NT2/D1 (cell line): ENCODE data around the gene SLC9A7.

Experiments
- DNase-seq: peaks from one replicate; pipeline ENCODE4 v3.0.0-alpha.2; 2011; ENCODE audit warnings: low read depth, low spot score
- H3K27me3 ChIP-seq: 2 replicates; pipeline ENCODE4 v1.6.0; 2011; ENCODE audit warnings: mild to moderate bottlenecking; ENCODE audit not compliant: insufficient read length, insufficient read depth
- H3K36me3 ChIP-seq: 2 replicates; pipeline ENCODE4 v1.6.1; 2011; ENCODE audit warnings: mild to moderate bottlenecking, low read length, mixed read lengths; ENCODE audit not compliant: insufficient read depth, insufficient read length
- H3K4me1 ChIP-seq: 2 replicates; pipeline ENCODE4 v1.5.1; 2011; ENCODE audit not compliant: insufficient read depth, insufficient read length
- H3K4me3 ChIP-seq: 2 replicates; pipeline ENCODE4 v1.5.1; 2011; ENCODE audit warnings: low read depth; ENCODE audit not compliant: insufficient read length
- H3K9ac ChIP-seq: 2 replicates; pipeline ENCODE4 v1.6.0; 2011; ENCODE audit warnings: low read depth; ENCODE audit not compliant: insufficient read length
- H3K9me3 ChIP-seq: 2 replicates; pipeline ENCODE4 v1.5.1; 2011; ENCODE audit warnings: mild to moderate bottlenecking, low read length; ENCODE audit not compliant: insufficient read depth
- SUZ12 ChIP-seq: IDR thresholded peaks from 2 replicates; pipeline ENCODE4 v1.6.1; 2011; ENCODE audit not compliant: insufficient read length, insufficient read depth; ENCODE audit errors: extremely low read depth
- YY1 ChIP-seq: IDR thresholded peaks from 2 replicates; pipeline ENCODE4 v1.6.1; 2011; ENCODE audit not compliant: insufficient read length, insufficient read depth
- ZNF274 ChIP-seq: IDR thresholded peaks from 2 replicates; pipeline ENCODE4 v1.6.1; 2011; ENCODE audit warnings: mild to moderate bottlenecking, low read depth, low read length

SLC9A7 gene

DNA sequence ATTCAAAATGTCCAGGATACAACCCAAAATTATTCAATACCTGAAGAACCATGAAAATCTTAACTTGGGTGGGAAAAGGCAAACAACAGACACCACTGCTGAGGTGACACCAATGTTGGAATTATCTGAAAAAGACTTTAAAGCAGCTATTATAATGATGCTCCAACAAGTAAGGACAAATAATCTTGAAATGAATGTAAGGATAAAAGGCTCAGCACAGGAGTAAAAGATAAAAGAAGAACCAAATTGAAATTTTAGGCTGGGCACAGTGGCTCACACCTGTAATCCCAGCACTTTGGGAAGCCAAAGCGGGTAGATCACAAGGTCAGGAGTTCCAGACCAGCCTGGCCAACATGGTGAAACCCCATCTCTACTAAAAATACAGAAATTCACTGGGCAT is 4.0 kb upstream of the SLC9A7 start:
- no peak overlapping the region for H3K9ac ChIP-seq
- H3K36me3 ChIP-seq = no peaks in the 10 kb centered on the region
- H3K4me1 ChIP-seq = peaks cover 4% of the 10 kb centered on the region
- no peak for TF ChIP-seq SUZ12
- TF ChIP-seq ZNF274 = no peak
- no peak for TF ChIP-seq YY1
- 0 out of 2 replicates have a peak, but pooled peaks cover 6% of the 10 kb centered on the region for H3K9me3 ChIP-seq
- H3K27me3 ChIP-seq = peaks cover 5% of the 10 kb centered on the region
- no peak overlapping the region for H3K4me3 ChIP-seq
- DNase-seq = no peak

DNA sequence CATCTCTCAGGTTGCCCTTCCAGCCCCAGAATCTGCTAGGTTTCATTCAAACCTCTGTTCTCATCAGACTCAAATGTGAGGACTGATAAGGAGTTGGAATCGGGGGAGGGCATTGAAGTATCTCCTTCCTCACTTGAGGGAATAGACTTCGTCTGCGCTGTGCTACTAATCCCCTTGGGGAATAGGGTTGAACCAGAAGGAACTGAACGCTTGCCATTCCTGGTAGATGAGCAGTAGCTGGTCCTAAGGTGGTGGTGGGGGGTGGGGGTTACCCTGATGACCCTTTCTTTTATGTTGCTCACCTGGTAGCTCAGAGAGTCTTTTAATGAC is 692 bp upstream of the SLC9A7 start:
- Histone ChIP-seq H3K9me3 (0 out of 2 replicates have a peak, but pooled peaks cover 6% of the 10 kb centered on the region), H3K9ac (peak overlapping the region; percentile 71), H3K27me3 (peaks cover 6% of the 10 kb centered on the region), H3K36me3 (no peaks in the 10 kb centered on the region), H3K4me3 (peak overlapping the region; percentile 85), H3K4me1 (peaks cover 4% of the 10 kb centered on the region)
- no peak for DNase-seq
- TF ChIP-seq ZNF274 (no peak), YY1 (no peak), SUZ12 (no peak)

DNA sequence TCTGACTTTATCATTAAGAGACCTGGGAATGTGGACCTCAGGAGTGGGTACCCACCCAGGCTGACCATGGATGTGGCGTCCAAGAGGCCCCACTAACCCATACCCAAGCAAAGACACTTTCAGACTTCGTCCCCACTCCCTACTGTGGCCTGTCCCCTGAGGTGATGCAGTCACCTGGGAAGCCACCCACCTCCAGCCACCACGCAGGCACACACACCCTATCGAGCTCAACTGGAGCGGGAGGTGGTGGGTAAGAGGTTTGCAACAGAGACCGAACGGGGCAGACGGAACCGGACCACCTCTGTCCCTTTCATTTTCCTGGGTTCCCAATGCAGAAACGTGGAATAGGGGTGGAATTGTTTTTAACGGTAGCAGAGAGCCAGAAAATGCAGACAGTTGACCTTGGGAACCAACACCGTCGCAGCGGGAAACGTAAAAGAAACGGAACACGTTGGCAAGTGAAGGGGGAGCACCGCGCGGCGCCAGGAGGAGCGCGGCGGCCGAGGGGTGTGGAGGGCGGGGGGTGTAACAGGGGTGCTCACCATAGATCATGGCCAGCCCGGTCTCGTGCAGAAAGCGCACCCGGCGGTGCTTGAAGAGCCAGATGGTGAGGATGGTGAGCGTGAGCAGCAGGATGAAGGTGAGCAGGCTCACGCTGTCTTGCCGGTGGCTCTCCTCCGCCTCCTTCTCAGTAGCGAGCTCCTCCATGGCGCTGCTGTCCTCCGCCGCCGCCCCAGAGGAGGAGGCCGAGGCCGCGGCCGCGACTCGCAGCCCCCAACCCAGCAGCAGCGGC is 559 bp downstream of the SLC9A7 start:
- peak overlapping the region; percentile 85 for H3K4me3 ChIP-seq
- no peak for DNase-seq
- H3K36me3 ChIP-seq = no peaks in the 10 kb centered on the region
- peaks cover 6% of the 10 kb centered on the region for H3K27me3 ChIP-seq
- TF ChIP-seq YY1 (no peak), SUZ12 (no peak), ZNF274 (no peak)
- peak overlapping the region; percentile 87 for H3K9ac ChIP-seq
- H3K9me3 ChIP-seq = 0 out of 2 replicates have a peak, but pooled peaks cover 6% of the 10 kb centered on the region
- peaks cover 4% of the 10 kb centered on the region for H3K4me1 ChIP-seq

DNA sequence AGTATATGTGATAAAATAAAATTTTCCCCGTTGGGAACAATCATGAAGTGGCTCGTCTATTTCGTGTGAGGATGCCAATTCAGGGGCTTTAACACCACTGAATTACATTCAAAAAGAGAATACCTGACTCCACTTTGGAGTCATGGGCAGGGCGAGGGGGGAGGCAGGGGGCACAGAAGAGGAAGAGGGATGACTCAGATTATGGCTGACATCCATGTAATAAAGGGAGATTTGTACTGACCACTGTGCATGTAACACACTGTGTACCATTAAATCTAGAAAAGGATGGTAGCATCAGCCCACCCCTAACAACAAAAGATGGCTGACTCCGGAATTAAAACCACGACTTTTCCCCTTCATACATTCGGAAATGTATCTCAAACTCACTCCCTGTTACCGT is 1.3 kb downstream of the SLC9A7 start:
- Histone ChIP-seq H3K9ac (no peak overlapping the region), H3K36me3 (no peaks in the 10 kb centered on the region), H3K4me1 (peaks cover 4% of the 10 kb centered on the region), H3K27me3 (peaks cover 6% of the 10 kb centered on the region), H3K4me3 (peak overlapping the region; percentile 85), H3K9me3 (0 out of 2 replicates have a peak, but pooled peaks cover under 1% of the 10 kb centered on the region)
- no peak for DNase-seq
- TF ChIP-seq YY1 = no peak
- TF ChIP-seq ZNF274 = no peak

DNA sequence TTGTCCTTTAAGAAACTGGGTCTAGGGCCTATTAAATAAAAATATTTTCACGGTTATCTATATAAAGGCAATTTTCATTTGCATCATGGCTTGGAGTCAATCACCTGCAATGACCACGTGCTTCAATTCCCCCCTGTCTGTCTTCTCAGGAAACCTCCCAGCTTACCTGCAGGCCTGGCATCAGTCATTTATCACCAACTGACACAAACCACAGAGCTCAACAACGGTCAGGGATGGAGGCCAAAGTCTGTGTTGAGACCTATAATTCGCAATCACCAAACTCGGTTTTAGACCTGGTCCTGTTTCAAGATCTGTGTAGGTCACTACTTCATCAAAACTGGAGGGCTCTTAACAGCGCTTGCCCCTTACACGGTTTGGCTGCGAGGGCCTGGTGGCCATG is 1.9 kb downstream of the SLC9A7 start:
- no peak for DNase-seq
- Histone ChIP-seq H3K4me1 (peaks cover 4% of the 10 kb centered on the region), H3K36me3 (no peaks in the 10 kb centered on the region), H3K9ac (no peak overlapping the region), H3K27me3 (peaks cover 6% of the 10 kb centered on the region), H3K9me3 (no peaks in the 10 kb centered on the region), H3K4me3 (no peak overlapping the region)
- TF ChIP-seq YY1 = no peak
- TF ChIP-seq SUZ12 = no peak
- no peak for TF ChIP-seq ZNF274

DNA sequence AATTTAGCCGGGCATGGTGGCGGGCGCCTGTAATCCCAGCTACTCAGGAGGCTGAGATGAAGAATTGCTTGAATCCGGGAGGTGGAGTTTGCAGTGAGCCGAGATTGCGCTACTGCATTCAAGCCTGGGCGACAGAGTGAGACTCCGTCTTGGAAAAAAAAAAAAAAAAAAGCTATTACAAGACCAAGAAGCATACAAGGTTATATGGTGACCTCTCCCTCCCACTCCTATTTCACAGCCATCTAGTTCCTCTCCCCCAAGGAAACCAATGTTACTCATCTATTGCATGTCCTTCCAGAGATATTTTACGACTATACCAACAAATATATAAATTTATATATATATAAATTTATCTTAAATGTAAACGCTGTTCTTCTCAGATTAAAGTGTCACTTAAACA is 3.2 kb downstream of the SLC9A7 start:
- Histone ChIP-seq H3K4me3 (no peak overlapping the region), H3K4me1 (peaks cover 4% of the 10 kb centered on the region), H3K36me3 (no peaks in the 10 kb centered on the region), H3K9ac (no peak overlapping the region), H3K9me3 (no peaks in the 10 kb centered on the region), H3K27me3 (peaks cover 6% of the 10 kb centered on the region)
- TF ChIP-seq ZNF274 (no peak), YY1 (no peak), SUZ12 (no peak)
- no peak for DNase-seq

DNA sequence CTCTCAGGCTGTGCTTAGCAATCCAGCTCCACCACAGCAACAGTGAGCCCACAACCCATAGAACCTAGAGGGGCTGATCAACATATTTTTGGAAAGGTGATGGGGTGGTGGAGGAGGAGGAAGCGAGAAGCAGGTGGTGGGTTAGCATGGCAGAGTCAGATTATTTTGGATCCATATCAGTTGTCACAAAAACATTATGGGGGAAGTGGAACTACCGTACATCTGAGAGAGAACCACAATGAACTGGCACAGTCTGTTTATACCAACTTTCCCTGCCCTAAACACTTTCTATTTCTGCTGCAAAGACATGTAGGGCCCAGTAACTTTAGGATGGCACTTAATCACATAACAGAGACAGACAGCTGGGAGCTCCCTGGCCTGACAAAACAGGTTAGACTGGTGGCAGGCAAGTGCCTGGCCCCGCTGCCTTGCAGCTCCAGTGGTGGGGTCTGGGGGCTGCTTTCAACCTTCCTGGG is 4.3 kb downstream of the SLC9A7 start:
- Histone ChIP-seq H3K27me3 (peaks cover 6% of the 10 kb centered on the region), H3K4me3 (no peak overlapping the region), H3K36me3 (no peaks in the 10 kb centered on the region), H3K9me3 (no peaks in the 10 kb centered on the region), H3K9ac (no peak overlapping the region), H3K4me1 (peaks cover 4% of the 10 kb centered on the region)
- TF ChIP-seq YY1 (no peak), ZNF274 (no peak), SUZ12 (no peak)
- no peak for DNase-seq
